OCI-LY1 (cell line): ENCODE data around the gene ARMH4.

ENCODE experiments used
- CTCF ChIP-seq: fragments of 200-600 bp; sonication (generic), shearing (Covaris generic); IDR thresholded peaks from 2 replicates; pipeline ENCODE4 v1.5.1; 2017; ENCODE audit warnings: mild to moderate bottlenecking, antibody characterized with exemption, low read length, moderate library complexity, mixed read lengths
- EZH2 ChIP-seq: fragments of 200-600 bp; sonication (generic), shearing (Covaris generic); IDR thresholded peaks from 2 replicates; pipeline ENCODE4 v1.8.0; 2017; ENCODE audit warnings: borderline replicate concordance, mixed run types, mild to moderate bottlenecking, antibody characterized with exemption, low read length, moderate library complexity, mixed read lengths

GRCh38 chr14:58119381-58119780 lies 32.6 kb downstream of the ARMH4 start:
- TF ChIP-seq CTCF (no peak), EZH2 (no peak)
